WTC11 (cell line): ENCODE results near the gene CCDC57. TPM values are rescaled to one million over a fixed set of nuclear protein-coding genes. Genes with fewer than 3 reads are reported as not detected.

Source experiments
- ATAC-seq: fragments of 200-7000 bp; cut with Tn5 transposase; 2 replicates; pipeline ENCODE4 v1.10.0; 2021; ENCODE audit warnings: mild to moderate bottlenecking, moderate library complexity
- CTCF ChIA-PET: fragments of 300-600 bp; sonication (Branson Sonifier 250); formaldehyde crosslinking; loops from one replicate; lab custom pipeline; 2021; ENCODE audit warnings: antibody characterized with exemption; lab: Charles Lee
- POLR2A ChIA-PET: fragments of 350-600 bp; sonication (Branson Sonifier 250); formaldehyde crosslinking; loops from one replicate; lab custom pipeline; 2021; ENCODE audit warnings: antibody characterized with exemption; lab: Charles Lee
- DNase-seq: peaks from one replicate; pipeline ENCODE4 v3.0.0; 2021; ENCODE audit warnings: low spot score
- H3K27ac Mint-ChIP-seq: 2 replicates; pipeline ENCODE4 v1.8.0; 2021; ENCODE audit warnings: mixed read lengths
- H3K27me3 Mint-ChIP-seq: 2 replicates; pipeline ENCODE4 v1.8.0; 2021; ENCODE audit warnings: low read depth, mild to moderate bottlenecking, moderate library complexity, mixed read lengths
- H3K36me3 Mint-ChIP-seq: 2 replicates; pipeline ENCODE4 v1.8.0; 2021; ENCODE audit warnings: mixed read lengths
- H3K4me1 Mint-ChIP-seq: 2 replicates; pipeline ENCODE4 v1.8.0; 2022; ENCODE audit warnings: mixed read lengths
- H3K4me3 Mint-ChIP-seq: 2 replicates; pipeline ENCODE4 v1.8.0; 2021; ENCODE audit warnings: mild to moderate bottlenecking, moderate library complexity, mixed read lengths
- H3K9me3 Mint-ChIP-seq: 2 replicates; pipeline ENCODE4 v1.8.0; 2021; ENCODE audit warnings: mixed read lengths
- CREM ChIP-seq: sonication (generic); formaldehyde crosslinking; IDR thresholded peaks from 2 replicates; pipeline ENCODE4 v1.8.1; 2022; ENCODE audit warnings: mild to moderate bottlenecking, missing genetic modification reagents, moderate library complexity
- EMX1 ChIP-seq: fragments of 250-450 bp; sonication (Bioruptor Pico); IDR thresholded peaks from 2 replicates; pipeline ENCODE4 v1.8.0; 2021; ENCODE audit warnings: mild to moderate bottlenecking
- ESRRA ChIP-seq: sonication (generic); formaldehyde crosslinking; IDR thresholded peaks from 2 replicates; pipeline ENCODE4 v1.8.1; 2022; ENCODE audit warnings: mild to moderate bottlenecking, missing genetic modification reagents, borderline replicate concordance
- ETV6 ChIP-seq: sonication (generic); formaldehyde crosslinking; IDR thresholded peaks from 2 replicates; pipeline ENCODE4 v1.8.1; 2022; ENCODE audit warnings: mild to moderate bottlenecking, missing genetic modification reagents
- FOXK1 ChIP-seq: sonication (generic); formaldehyde crosslinking; IDR thresholded peaks from 2 replicates; pipeline ENCODE4 v1.8.0; 2022; ENCODE audit warnings: mild to moderate bottlenecking, moderate library complexity, missing genetic modification reagents
- FOXP1 ChIP-seq: sonication (generic); formaldehyde crosslinking; IDR thresholded peaks from 2 replicates; pipeline ENCODE4 v1.8.0; 2022; ENCODE audit warnings: missing genetic modification reagents, mild to moderate bottlenecking, moderate library complexity, borderline replicate concordance
- GABPB1 ChIP-seq: sonication (generic); formaldehyde crosslinking; IDR thresholded peaks from 2 replicates; pipeline ENCODE4 v1.8.1; 2023; ENCODE audit warnings: mild to moderate bottlenecking, missing genetic modification reagents
- GRHL2 ChIP-seq: fragments of 250-450 bp; sonication (Bioruptor Pico); IDR thresholded peaks from 2 replicates; pipeline ENCODE4 v1.8.0; 2022; ENCODE audit warnings: mild to moderate bottlenecking, moderate library complexity; ENCODE audit not compliant: insufficient replicate concordance, severe bottlenecking
- MYBL2 ChIP-seq: sonication (generic); formaldehyde crosslinking; IDR thresholded peaks from 2 replicates; pipeline ENCODE4 v1.8.1; 2023; ENCODE audit warnings: mild to moderate bottlenecking, moderate library complexity, missing genetic modification reagents
- NFYB ChIP-seq: sonication (generic); formaldehyde crosslinking; conservative IDR thresholded peaks from 2 replicates; pipeline ENCODE4 v1.8.0; 2022; ENCODE audit warnings: low read depth, missing genetic modification reagents
- NR2C2 ChIP-seq: sonication (generic); formaldehyde crosslinking; IDR thresholded peaks from 2 replicates; pipeline ENCODE4 v1.8.0; 2022; ENCODE audit warnings: mild to moderate bottlenecking, missing genetic modification reagents
- NR3C1 ChIP-seq: sonication (generic); formaldehyde crosslinking; conservative IDR thresholded peaks from 2 replicates; pipeline ENCODE4 v1.8.1; 2023; ENCODE audit warnings: low read depth, mild to moderate bottlenecking, missing genetic modification reagents
- OVOL2 ChIP-seq: fragments of 250-450 bp; sonication (Bioruptor Pico); IDR thresholded peaks from 2 replicates; pipeline ENCODE4 v1.9.0; 2021; ENCODE audit warnings: mild to moderate bottlenecking, borderline replicate concordance
- PRRX2 ChIP-seq: fragments of 250-450 bp; sonication (Bioruptor Pico); IDR thresholded peaks from 2 replicates; pipeline ENCODE4 v1.8.0; 2021; ENCODE audit warnings: mild to moderate bottlenecking
- SMAD4 ChIP-seq: sonication (generic); formaldehyde crosslinking; IDR thresholded peaks from 2 replicates; pipeline ENCODE4 v1.8.0; 2022; ENCODE audit warnings: mild to moderate bottlenecking, missing genetic modification reagents
- SP1 ChIP-seq: sonication (generic); formaldehyde crosslinking; conservative IDR thresholded peaks from 2 replicates; pipeline ENCODE4 v1.8.1; 2022; ENCODE audit warnings: missing genetic modification reagents
- TP53 ChIP-seq: sonication (generic); formaldehyde crosslinking; IDR thresholded peaks from 2 replicates; pipeline ENCODE4 v1.8.1; 2023; ENCODE audit warnings: mild to moderate bottlenecking, missing genetic modification reagents
- ZNF121 ChIP-seq: sonication (generic); formaldehyde crosslinking; IDR thresholded peaks from 2 replicates; pipeline ENCODE4 v1.8.0; 2023; ENCODE audit warnings: missing genetic modification reagents
- total RNA-seq: library from RNA; stranded (reverse); gene quantifications from 3 replicates; pipeline ENCODE4 v1.2.3, GENCODE V29; 2021
- TF ChIP-seq, protein P1 (sequence below): sonication (generic); formaldehyde crosslinking; IDR thresholded peaks from 2 replicates; pipeline ENCODE4 v1.8.1; 2023; ENCODE audit warnings: mild to moderate bottlenecking, moderate library complexity, missing genetic modification reagents
- TF ChIP-seq, protein P2 (sequence below): sonication (generic); formaldehyde crosslinking; IDR thresholded peaks from 2 replicates; pipeline ENCODE4 v1.8.0; 2022; ENCODE audit warnings: mild to moderate bottlenecking, missing genetic modification reagents
- TF ChIP-seq, protein P3 (sequence below): sonication (generic); formaldehyde crosslinking; IDR thresholded peaks from 2 replicates; pipeline ENCODE4 v1.8.0; 2022; ENCODE audit warnings: mild to moderate bottlenecking, missing genetic modification reagents
- TF ChIP-seq, protein P4 (sequence below): sonication (generic); formaldehyde crosslinking; IDR thresholded peaks from 2 replicates; pipeline ENCODE4 v1.8.0; 2023; ENCODE audit warnings: mild to moderate bottlenecking, missing genetic modification reagents
- TF ChIP-seq, protein P5 (sequence below): sonication (generic); formaldehyde crosslinking; IDR thresholded peaks from 2 replicates; pipeline ENCODE4 v1.8.1; 2023; ENCODE audit warnings: mild to moderate bottlenecking, missing genetic modification reagents
- TF ChIP-seq, protein P6 (sequence below): sonication (generic); formaldehyde crosslinking; IDR thresholded peaks from 2 replicates; pipeline ENCODE4 v1.8.1; 2023; ENCODE audit warnings: mild to moderate bottlenecking, missing genetic modification reagents, moderate library complexity
- TF ChIP-seq, protein P7 (sequence below): fragments of 250-450 bp; sonication (Bioruptor Pico); conservative IDR thresholded peaks from 2 replicates; pipeline ENCODE4 v1.9.0; 2021; ENCODE audit warnings: mild to moderate bottlenecking

CCDC57 gene
- total RNA-seq, 1 experiment from 2014 or later, result 20.0 TPM

DNA sequence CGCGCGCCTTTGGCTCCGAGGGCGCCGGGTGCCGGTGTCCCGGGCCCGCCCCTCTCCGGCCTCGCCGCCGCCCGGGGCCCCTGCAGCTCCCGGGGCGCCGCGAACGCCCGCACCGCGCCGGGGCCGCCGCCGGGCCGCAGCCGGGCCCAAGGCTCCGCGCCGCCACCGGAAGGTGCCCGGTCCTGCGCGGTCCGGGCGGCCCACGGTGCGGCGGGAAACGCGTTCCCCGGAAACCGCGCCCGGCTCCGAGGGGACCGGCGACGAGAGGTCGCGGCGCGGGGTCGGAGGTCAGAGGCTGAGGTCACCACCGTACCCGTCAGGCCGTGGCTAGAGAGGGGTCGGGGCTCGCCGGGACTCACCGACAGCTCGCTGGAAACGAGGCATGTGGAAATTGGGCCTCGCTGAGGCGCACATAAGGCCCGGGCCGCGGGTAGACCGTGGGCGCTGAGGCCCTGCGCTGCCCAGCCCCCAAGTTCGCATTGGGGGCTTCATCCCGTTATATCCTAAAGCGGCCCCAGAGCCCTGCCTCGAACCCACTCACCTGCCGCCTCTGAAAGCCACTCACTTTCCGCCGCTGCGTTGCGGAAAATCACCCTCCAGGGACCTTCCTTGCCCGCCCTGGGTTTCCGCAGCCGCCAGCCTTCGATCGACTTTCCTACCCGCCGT is 146.9 kb downstream of the CCDC57 start, which contains the start of gene DUS1L:
Gene DUS1L (minus strand): TSS at position 167 of the 666 bp plus-strand sequence. CDS start 745 bp downstream, outside the sequence.
- ATAC-seq, result peak; percentile 78
- TF ChIP-seq EMX1 (no peak), FOXK1 (CRISPR knock-in tag) (peak; percentile 91), NR3C1 (CRISPR knock-in tag) (no peak), GRHL2 (CRISPR knock-in tag) (no peak), ESRRA (CRISPR knock-in tag) (peak; percentile 84; the same call in 1 of the 2 replicates), ZNF121 (CRISPR knock-in tag) (peak; percentile 20; the same call in 1 of the 2 replicates), GABPB1 (CRISPR knock-in tag) (peak; percentile 90), ETV6 (CRISPR knock-in tag) (peak; percentile 56; the same call in 1 of the 2 replicates), CREM (peak; percentile 56; the same call in 1 of the 2 replicates), OVOL2 (CRISPR knock-in tag) (no peak), SMAD4 (CRISPR knock-in tag) (no peak), MYBL2 (CRISPR knock-in tag) (peak; percentile 60; the same call in 1 of the 2 replicates), TP53 (CRISPR knock-in tag) (peak; percentile 68; the same call in 1 of the 2 replicates), FOXP1 (CRISPR knock-in tag) (peak; percentile 87; the same call in 1 of the 2 replicates), SP1 (CRISPR knock-in tag) (peak; percentile 88), PRRX2 (CRISPR knock-in tag) (peak; percentile 26; the same call in 1 of the 2 replicates), NFYB (CRISPR knock-in tag) (peak; percentile 25; the same call in 1 of the 2 replicates), NR2C2 (CRISPR knock-in tag) (peak; percentile 98)
- TF ChIP-seq, protein P1, sequence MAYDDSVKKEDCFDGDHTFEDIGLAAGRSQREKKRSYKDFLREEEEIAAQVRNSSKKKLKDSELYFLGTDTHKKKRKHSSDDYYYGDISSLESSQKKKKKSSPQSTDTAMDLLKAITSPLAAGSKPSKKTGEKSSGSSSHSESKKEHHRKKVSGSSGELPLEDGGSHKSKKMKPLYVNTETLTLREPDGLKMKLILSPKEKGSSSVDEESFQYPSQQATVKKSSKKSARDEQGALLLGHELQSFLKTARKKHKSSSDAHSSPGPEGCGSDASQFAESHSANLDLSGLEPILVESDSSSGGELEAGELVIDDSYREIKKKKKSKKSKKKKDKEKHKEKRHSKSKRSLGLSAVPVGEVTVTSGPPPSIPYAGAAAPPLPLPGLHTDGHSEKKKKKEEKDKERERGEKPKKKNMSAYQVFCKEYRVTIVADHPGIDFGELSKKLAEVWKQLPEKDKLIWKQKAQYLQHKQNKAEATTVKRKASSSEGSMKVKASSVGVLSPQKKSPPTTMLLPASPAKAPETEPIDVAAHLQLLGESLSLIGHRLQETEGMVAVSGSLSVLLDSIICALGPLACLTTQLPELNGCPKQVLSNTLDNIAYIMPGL, result peak; percentile 81; the same call in 1 of the 2 replicates
- TF ChIP-seq, protein P2, sequence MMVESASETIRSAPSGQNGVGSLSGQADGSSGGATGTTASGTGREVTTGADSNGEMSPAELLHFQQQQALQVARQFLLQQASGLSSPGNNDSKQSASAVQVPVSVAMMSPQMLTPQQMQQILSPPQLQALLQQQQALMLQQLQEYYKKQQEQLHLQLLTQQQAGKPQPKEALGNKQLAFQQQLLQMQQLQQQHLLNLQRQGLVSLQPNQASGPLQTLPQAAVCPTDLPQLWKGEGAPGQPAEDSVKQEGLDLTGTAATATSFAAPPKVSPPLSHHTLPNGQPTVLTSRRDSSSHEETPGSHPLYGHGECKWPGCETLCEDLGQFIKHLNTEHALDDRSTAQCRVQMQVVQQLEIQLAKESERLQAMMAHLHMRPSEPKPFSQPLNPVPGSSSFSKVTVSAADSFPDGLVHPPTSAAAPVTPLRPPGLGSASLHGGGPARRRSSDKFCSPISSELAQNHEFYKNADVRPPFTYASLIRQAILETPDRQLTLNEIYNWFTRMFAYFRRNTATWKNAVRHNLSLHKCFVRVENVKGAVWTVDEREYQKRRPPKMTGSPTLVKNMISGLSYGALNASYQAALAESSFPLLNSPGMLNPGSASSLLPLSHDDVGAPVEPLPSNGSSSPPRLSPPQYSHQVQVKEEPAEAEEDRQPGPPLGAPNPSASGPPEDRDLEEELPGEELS (CRISPR knock-in tag), result peak; percentile 55; the same call in 1 of the 2 replicates
- TF ChIP-seq, protein P3, sequence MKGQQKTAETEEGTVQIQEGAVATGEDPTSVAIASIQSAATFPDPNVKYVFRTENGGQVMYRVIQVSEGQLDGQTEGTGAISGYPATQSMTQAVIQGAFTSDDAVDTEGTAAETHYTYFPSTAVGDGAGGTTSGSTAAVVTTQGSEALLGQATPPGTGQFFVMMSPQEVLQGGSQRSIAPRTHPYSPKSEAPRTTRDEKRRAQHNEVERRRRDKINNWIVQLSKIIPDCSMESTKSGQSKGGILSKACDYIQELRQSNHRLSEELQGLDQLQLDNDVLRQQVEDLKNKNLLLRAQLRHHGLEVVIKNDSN (CRISPR knock-in tag), result no peak
- TF ChIP-seq, protein P4, sequence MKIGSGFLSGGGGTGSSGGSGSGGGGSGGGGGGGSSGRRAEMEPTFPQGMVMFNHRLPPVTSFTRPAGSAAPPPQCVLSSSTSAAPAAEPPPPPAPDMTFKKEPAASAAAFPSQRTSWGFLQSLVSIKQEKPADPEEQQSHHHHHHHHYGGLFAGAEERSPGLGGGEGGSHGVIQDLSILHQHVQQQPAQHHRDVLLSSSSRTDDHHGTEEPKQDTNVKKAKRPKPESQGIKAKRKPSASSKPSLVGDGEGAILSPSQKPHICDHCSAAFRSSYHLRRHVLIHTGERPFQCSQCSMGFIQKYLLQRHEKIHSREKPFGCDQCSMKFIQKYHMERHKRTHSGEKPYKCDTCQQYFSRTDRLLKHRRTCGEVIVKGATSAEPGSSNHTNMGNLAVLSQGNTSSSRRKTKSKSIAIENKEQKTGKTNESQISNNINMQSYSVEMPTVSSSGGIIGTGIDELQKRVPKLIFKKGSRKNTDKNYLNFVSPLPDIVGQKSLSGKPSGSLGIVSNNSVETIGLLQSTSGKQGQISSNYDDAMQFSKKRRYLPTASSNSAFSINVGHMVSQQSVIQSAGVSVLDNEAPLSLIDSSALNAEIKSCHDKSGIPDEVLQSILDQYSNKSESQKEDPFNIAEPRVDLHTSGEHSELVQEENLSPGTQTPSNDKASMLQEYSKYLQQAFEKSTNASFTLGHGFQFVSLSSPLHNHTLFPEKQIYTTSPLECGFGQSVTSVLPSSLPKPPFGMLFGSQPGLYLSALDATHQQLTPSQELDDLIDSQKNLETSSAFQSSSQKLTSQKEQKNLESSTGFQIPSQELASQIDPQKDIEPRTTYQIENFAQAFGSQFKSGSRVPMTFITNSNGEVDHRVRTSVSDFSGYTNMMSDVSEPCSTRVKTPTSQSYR (CRISPR knock-in tag), result 0 out of 2 replicates have a peak, but pooled peaks have one; percentile 23
- TF ChIP-seq, protein P5, sequence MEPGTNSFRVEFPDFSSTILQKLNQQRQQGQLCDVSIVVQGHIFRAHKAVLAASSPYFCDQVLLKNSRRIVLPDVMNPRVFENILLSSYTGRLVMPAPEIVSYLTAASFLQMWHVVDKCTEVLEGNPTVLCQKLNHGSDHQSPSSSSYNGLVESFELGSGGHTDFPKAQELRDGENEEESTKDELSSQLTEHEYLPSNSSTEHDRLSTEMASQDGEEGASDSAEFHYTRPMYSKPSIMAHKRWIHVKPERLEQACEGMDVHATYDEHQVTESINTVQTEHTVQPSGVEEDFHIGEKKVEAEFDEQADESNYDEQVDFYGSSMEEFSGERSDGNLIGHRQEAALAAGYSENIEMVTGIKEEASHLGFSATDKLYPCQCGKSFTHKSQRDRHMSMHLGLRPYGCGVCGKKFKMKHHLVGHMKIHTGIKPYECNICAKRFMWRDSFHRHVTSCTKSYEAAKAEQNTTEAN, result peak; percentile 60; the same call in 1 of the 2 replicates
- TF ChIP-seq, protein P6, sequence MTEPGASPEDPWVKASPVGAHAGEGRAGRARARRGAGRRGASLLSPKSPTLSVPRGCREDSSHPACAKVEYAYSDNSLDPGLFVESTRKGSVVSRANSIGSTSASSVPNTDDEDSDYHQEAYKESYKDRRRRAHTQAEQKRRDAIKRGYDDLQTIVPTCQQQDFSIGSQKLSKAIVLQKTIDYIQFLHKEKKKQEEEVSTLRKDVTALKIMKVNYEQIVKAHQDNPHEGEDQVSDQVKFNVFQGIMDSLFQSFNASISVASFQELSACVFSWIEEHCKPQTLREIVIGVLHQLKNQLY (CRISPR knock-in tag), result no peak
- TF ChIP-seq, protein P7, sequence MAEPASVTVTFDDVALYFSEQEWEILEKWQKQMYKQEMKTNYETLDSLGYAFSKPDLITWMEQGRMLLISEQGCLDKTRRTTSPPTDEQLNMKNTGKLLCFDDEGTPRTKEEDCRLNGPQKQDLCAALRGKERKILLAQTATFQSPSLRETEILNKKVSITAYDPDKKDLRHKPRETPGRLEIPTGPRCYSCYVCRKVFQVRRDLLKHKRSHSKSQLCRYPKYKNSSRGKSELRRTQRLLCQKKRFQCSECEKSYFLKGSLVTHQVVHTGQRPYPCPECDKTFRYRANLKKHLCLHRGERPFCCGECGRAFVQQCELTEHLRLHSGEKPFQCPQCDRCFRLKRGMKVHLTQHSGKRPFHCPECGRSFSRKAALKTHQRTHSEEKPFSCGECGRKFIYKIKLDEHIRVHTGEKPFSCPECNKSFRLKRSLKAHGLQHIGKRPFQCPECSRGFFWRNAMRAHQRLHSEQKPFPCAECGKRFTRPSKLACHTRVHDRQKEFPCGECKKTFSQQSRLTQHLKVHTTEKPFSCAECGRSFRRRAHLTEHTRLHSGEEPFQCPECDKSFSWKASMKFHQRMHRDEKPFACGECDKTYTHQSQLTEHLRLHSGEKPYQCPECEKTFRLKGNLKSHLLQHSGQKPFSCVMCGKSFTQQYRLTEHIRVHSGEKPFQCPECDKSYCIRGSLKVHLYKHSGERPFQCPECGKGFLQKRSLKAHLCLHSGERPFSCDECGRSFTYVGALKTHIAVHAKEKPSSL (CRISPR knock-in tag), result no peak

More for the DNA sequence above, 146.9 kb downstream of the CCDC57 start, which contains the start of gene DUS1L:
- Mint-ChIP-seq H3K27me3 (peaks cover 2% of the 10 kb centered on the region; the same call in 1 of the 2 replicates), H3K9me3 (no peaks in the 10 kb centered on the region), H3K27ac (no peak within 1 kb of the TSS), H3K4me3 (peak within 1 kb of the TSS; percentile 74), H3K36me3 (no peaks in the 10 kb centered on the region), H3K4me1 (0 out of 2 replicates have a peak, but pooled peaks cover 2% of the 10 kb centered on the region)
- peak; percentile 60 for DNase-seq
- ChIA-PET POLR2A (no interaction called here), CTCF (interaction anchor here (1.0 to 3.4 kb wide), 4 partner anchors 11 to 88 kb away, joined by 3 to 9 read pairs (median 6); no protein-coding TSS in a partner anchor)
